GM18517 (cell line): ENCODE results near the gene FAM118B.
"Not testable (repeated sequence)": the region's sequence is repeated elsewhere in the genome, so short reads cannot be mapped to it uniquely, and the experiment has no call there.

ENCODE experiments used
- ATAC-seq: cut with Tn5 transposase; IDR thresholded peaks from one replicate; pipeline ENCODE4 v1.9.1; 2021; ENCODE audit warnings: mild to moderate bottlenecking, moderate library complexity; ENCODE audit not compliant: unreplicated experiment

The FAM118B gene

DNA sequence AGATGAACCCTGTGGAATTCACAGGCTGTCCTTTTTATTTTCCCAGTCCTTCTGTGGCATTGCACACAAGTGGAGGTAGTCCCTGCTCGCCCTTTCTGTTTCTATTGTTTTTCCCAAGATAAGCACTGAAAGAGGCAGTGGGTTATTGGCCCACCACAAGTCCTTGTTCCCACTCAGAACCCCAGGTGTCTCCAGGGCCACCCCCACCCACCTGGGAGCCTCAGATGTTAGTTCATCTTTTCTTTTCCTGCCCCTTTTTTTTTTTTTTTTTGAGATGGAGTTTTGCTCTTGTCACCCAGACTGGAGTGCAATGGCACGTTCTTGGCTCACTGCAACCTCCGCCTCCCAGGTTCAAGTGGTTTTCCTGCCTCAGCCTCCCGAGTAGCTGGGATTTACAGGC is 97.2 kb downstream of the FAM118B start:
- not testable (repeated sequence) for ATAC-seq

DNA sequence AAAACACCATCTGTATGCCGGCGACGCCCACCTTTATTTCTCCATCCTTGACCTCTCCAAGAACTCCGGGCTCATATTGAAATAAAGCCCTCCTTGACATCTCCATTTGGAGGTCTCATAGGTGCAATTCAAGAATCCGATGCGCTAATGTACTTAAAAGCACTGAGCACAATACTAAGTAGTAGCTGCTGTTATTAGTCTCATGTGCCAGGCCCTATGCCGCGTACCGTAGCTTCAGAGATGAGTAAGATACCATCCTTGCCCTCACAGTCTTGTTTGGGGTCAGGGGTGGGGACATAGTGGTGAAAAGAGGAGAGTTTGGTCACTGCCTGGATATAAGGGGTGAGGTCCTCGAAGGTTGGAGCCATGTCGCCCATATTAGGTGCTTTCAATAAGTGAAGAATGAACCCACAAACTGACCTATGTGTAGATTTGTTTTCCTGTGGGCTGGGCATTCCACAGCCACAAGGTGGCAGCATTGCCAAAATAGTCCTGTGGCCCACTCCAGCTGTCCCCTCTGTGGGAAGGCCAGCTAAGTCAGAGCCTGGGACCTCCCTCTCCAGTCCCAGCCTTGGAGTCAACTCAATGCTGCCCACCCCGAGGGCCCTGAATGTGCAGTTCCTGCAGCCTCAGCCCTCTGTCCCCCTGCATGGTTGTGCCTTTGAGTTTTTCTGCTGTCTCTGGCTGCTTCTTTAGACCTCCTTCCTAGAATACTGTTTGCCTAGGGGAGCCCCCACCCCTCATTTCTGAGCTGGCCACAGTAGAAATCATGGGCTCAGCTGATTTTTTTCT is 98.8 kb downstream of the FAM118B start:
- ATAC-seq, result peak; percentile 41

DNA sequence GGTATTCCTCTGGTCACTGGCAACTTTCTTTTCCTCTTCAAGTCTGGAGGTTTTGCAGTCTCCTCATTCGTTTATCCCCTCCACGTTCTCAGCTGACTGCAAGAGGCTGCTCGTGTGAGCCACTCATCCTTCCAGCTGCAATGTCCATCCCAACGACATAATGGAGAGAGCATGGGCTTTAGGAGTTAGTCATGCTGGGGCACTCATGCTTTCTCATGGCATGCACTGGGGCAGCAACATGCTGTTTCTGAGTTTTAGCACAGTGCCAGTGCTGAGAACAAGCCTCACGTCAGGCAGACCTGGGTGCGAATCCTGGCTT is 99.4 kb downstream of the FAM118B start:
- ATAC-seq, result no peak

DNA sequence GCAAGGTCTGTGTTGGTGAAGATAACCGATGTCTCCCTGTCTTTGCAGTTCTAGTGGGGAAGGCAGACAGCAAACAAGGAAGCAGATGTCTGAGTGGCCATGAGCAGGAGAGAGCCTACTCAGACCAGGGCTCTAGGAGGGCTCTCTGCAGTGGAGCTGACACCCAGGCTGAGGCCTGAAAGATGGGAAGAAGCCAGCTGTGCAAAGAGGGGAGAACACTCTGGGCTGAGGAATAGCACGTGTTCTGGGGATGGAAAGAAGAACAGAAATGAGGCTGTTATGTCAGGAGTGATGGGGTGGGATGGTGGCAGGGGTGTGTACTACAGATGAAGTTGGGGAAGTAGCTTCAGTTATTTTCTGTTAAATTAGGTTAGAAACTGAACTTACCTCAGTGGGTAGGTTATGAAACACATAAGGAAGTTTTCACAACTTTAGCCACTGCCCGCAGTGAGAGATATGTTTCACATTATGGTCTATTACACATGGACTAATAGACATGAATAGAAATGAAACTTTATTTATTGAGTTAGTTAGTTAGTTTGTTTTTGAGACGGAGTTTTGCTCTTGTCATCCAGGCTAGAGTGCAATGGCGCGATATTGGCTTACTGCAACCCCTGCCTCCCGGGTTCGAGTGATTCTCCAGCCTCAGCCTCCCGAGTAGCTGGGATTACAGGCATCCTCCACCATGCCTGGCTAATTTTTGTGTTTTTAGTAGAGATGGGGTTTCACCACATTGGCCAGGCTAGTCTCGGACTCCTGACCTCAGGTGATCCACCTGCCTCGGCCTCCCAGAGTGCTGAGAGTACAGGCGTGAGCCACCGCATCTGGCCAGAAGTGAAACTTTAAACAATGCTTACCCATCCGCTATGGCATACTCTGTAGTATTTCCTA is 100.1 kb downstream of the FAM118B start:
- ATAC-seq, result peak; percentile 74
